Karpas-422 (cell line): ENCODE results near the gene TAS1R3. TPM values are rescaled to one million over a fixed set of nuclear protein-coding genes. Genes with fewer than 3 reads are reported as not detected.
A peak's percentile ranks its signal among the peaks of the same experiment; 100 is the strongest.

Source experiments
- DNase-seq: peaks from one replicate; pipeline ENCODE4 v3.0.0-alpha.2; 2015
- H2AFZ ChIP-seq: fragments of 200-600 bp; sonication (generic); 2 replicates; pipeline ENCODE4 v1.6.1; 2014; ENCODE audit warnings: antibody characterized with exemption, low read length, mixed read lengths
- H3K27ac ChIP-seq: fragments of 200-600 bp; sonication (generic); 2 replicates; pipeline ENCODE4 v1.5.1; 2014; ENCODE audit warnings: mild to moderate bottlenecking, low read length, moderate library complexity
- H3K27me3 ChIP-seq: fragments of 200-600 bp; sonication (generic); 2 replicates; pipeline ENCODE4 v1.6.1; 2014; ENCODE audit warnings: low read length, mixed read lengths
- H3K36me3 ChIP-seq: fragments of 200-600 bp; sonication (generic); 2 replicates; pipeline ENCODE4 v1.6.1; 2014; ENCODE audit warnings: low read length, mixed read lengths; ENCODE audit not compliant: insufficient read depth
- H3K4me1 ChIP-seq: fragments of 200-600 bp; sonication (generic); 2 replicates; pipeline ENCODE4 v1.6.1; 2014; ENCODE audit warnings: mild to moderate bottlenecking, low read length, mixed read lengths
- H3K4me2 ChIP-seq: fragments of 200-600 bp; sonication (generic); 2 replicates; pipeline ENCODE4 v1.6.1; 2014; ENCODE audit warnings: low read length, low read depth, mild to moderate bottlenecking; ENCODE audit not compliant: poor library complexity, severe bottlenecking
- H3K4me3 ChIP-seq: fragments of 200-600 bp; sonication (generic); 2 replicates; pipeline ENCODE4 v1.5.1; 2014; ENCODE audit warnings: mild to moderate bottlenecking, antibody characterized with exemption, low read length, mixed read lengths
- H3K79me2 ChIP-seq: fragments of 200-600 bp; sonication (generic); 2 replicates; pipeline ENCODE4 v1.6.1; 2014; ENCODE audit warnings: mild to moderate bottlenecking, low read length, mixed read lengths
- H3K9ac ChIP-seq: fragments of 200-600 bp; sonication (generic); 2 replicates; pipeline ENCODE4 v1.6.0; 2014; ENCODE audit warnings: low read length
- H3K9me2 ChIP-seq: fragments of 200-600 bp; sonication (generic), shearing (Covaris generic); replicated peaks from 2 replicates; pipeline ENCODE4 v1.6.0; 2014; ENCODE audit warnings: mild to moderate bottlenecking, low read length, moderate library complexity; ENCODE audit not compliant: insufficient read depth
- H3K9me3 ChIP-seq: fragments of 300-700, 200-600 bp; sonication (generic); 2 replicates; pipeline ENCODE4 v1.6.1; 2014; ENCODE audit warnings: low read length, mixed read lengths
- H4K20me1 ChIP-seq: fragments of 200-600 bp; sonication (generic); 2 replicates; pipeline ENCODE4 v1.6.1; 2014; ENCODE audit warnings: mild to moderate bottlenecking, antibody characterized with exemption, low read length, low read depth; ENCODE audit not compliant: insufficient read depth
- total RNA-seq: library from RNA; depleted of rRNA; stranded (reverse); fragments of >200 nt; shearing (Covaris generic); gene quantifications from 2 replicates; pipeline ENCODE4 v1.2.3, GENCODE V29; 2014; ENCODE audit warnings: low replicate concordance

Gene TAS1R3
- total RNA-seq, 1 experiment from 2014 or later, result 49.2 TPM

DNA sequence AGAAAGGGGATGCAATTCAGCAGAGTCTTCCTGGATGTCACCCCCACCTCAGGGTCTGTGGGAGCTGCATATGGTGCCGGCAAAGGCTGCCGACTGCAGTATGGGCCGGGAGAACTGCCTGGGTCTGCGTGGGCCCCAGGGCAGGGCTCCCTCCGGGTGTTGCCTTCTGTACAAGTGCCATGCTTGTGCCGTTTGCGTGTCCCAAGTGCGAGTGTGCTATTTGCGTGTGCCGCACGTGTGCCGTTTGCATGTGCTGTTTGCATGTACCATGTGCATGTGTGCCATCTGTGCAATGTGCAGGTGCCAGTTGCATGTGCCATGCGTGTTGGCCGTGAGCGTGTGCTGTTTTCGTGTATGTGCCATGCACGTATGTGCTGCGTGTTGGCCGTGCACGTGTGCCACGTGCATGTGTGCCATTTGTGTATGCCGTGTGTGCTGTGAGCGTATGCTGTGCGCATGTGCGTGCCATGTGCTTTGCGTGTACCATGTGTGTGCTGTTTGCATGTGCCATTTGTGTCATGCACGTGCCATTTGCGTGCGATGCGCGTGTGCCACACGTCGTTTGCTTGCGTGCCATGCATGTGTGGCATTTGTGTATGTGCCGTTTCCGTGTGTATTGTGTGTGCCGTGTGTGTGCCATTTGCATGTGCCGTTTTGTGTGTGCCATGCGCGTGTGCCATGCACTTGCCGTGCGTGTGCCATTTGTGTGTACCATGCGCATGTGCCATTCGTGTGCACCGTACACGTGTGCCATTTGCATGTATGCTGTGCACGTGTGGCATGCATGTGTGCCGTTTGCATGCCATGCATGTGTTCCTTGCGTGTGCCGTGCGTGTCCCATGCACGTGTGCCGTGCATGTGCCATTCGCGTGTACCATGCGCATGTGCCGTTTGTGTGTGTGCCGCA lies 1.5 kb upstream of the TAS1R3 start:
- Histone ChIP-seq H3K27ac (peak overlapping the region; percentile 99), H3K4me3 (peak overlapping the region; percentile 80; the same call in 1 of the 2 replicates), H3K4me2 (peak overlapping the region; percentile 95), H3K9ac (peak overlapping the region; percentile 98), H2AFZ (no peak overlapping the region), H4K20me1 (peaks cover 7% of the 10 kb centered on the region; the same call in 1 of the 2 replicates), H3K27me3 (no peaks in the 10 kb centered on the region), H3K9me3 (no peaks in the 10 kb centered on the region), H3K36me3 (no peaks in the 10 kb centered on the region; the same call in 1 of the 2 replicates), H3K9me2 (no peaks in the 10 kb centered on the region), H3K79me2 (peaks cover 35% of the 10 kb centered on the region), H3K4me1 (peaks cover 75% of the 10 kb centered on the region)
- peak; percentile 73 for DNase-seq

DNA sequence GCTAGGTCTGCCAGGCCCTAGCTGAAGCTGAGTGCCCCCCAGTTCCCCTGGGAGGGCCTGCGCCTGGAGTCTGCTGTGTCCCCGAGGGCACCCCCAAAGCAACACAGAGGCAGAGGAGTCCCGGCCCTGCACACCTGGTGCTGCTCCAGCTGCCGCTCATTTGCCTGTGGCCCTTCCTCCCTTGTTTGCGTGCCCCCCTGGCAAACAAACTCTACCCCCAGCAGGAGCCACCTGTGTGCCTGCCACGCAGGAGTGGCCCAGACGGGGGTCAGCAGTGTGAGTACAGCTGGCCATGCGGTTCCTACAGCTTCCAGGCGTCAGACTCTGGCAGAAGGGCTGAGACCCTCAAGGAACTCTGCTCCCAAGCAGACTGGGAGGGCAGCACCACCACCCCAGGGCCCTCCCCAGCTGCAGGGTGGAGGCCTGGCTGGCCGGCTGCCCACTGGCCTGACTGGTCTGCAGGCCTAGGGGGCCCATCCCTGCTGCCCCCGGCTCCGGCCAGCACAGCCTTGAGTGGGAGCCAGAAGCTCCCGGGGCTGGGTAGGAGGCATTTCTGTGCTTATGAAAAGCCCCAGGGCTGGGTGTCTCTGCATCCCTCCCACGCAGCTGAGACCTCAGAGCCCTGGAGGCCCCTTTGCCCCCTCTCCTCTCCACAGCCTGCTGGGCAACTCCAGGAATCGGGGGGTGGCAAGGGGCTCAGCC lies 563 bp upstream of the TAS1R3 start:
- Histone ChIP-seq H3K27ac (peak overlapping the region; percentile 99), H3K9me3 (no peaks in the 10 kb centered on the region), H4K20me1 (peaks cover 14% of the 10 kb centered on the region), H3K4me3 (peak overlapping the region; percentile 80), H3K9me2 (no peaks in the 10 kb centered on the region), H3K4me2 (peak overlapping the region; percentile 95), H3K27me3 (no peaks in the 10 kb centered on the region), H2AFZ (no peak overlapping the region), H3K79me2 (peaks cover 27% of the 10 kb centered on the region), H3K36me3 (no peaks in the 10 kb centered on the region; the same call in 1 of the 2 replicates), H3K4me1 (peaks cover 84% of the 10 kb centered on the region), H3K9ac (peak overlapping the region; percentile 98)
- DNase-seq, result peak; percentile 93

DNA sequence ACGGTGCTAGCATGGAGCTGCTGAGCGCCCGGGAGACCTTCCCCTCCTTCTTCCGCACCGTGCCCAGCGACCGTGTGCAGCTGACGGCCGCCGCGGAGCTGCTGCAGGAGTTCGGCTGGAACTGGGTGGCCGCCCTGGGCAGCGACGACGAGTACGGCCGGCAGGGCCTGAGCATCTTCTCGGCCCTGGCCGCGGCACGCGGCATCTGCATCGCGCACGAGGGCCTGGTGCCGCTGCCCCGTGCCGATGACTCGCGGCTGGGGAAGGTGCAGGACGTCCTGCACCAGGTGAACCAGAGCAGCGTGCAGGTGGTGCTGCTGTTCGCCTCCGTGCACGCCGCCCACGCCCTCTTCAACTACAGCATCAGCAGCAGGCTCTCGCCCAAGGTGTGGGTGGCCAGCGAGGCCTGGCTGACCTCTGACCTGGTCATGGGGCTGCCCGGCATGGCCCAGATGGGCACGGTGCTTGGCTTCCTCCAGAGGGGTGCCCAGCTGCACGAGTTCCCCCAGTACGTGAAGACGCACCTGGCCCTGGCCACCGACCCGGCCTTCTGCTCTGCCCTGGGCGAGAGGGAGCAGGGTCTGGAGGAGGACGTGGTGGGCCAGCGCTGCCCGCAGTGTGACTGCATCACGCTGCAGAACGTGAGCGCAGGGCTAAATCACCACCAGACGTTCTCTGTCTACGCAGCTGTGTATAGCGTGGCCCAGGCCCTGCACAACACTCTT lies 1.1 kb downstream of the TAS1R3 start:
- Histone ChIP-seq H3K9me3 (no peaks in the 10 kb centered on the region), H3K4me2 (peak overlapping the region; percentile 95), H3K27ac (peak overlapping the region; percentile 99), H4K20me1 (peaks cover 13% of the 10 kb centered on the region), H3K9me2 (no peaks in the 10 kb centered on the region), H3K79me2 (peaks cover 11% of the 10 kb centered on the region), H3K36me3 (no peaks in the 10 kb centered on the region; the same call in 1 of the 2 replicates), H3K4me3 (peak overlapping the region; percentile 80; the same call in 1 of the 2 replicates), H3K27me3 (no peaks in the 10 kb centered on the region), H3K4me1 (peaks cover 70% of the 10 kb centered on the region), H3K9ac (peak overlapping the region; percentile 98), H2AFZ (no peak overlapping the region)
- DNase-seq, result no peak

DNA sequence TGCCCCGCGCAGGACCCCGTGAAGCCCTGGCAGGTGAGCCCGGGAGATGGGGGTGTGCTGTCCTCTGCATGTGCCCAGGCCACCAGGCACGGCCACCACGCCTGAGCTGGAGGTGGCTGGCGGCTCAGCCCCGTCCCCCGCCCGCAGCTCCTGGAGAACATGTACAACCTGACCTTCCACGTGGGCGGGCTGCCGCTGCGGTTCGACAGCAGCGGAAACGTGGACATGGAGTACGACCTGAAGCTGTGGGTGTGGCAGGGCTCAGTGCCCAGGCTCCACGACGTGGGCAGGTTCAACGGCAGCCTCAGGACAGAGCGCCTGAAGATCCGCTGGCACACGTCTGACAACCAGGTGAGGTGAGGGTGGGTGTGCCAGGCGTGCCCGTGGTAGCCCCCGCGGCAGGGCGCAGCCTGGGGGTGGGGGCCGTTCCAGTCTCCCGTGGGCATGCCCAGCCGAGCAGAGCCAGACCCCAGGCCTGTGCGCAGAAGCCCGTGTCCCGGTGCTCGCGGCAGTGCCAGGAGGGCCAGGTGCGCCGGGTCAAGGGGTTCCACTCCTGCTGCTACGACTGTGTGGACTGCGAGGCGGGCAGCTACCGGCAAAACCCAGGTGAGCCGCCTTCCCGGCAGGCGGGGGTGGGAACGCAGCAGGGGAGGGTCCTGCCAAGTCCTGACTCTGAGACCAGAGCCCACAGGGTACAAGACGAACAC lies 1.8 kb downstream of the TAS1R3 start:
- Histone ChIP-seq H3K4me2 (no peak overlapping the region), H4K20me1 (peaks cover 17% of the 10 kb centered on the region)
- DNase-seq, result no peak

DNA sequence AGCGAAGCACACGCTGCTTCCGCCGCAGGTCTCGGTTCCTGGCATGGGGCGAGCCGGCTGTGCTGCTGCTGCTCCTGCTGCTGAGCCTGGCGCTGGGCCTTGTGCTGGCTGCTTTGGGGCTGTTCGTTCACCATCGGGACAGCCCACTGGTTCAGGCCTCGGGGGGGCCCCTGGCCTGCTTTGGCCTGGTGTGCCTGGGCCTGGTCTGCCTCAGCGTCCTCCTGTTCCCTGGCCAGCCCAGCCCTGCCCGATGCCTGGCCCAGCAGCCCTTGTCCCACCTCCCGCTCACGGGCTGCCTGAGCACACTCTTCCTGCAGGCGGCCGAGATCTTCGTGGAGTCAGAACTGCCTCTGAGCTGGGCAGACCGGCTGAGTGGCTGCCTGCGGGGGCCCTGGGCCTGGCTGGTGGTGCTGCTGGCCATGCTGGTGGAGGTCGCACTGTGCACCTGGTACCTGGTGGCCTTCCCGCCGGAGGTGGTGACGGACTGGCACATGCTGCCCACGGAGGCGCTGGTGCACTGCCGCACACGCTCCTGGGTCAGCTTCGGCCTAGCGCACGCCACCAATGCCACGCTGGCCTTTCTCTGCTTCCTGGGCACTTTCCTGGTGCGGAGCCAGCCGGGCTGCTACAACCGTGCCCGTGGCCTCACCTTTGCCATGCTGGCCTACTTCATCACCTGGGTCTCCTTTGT lies 2.6 kb downstream of the TAS1R3 start:
- no peak overlapping the region for H3K9ac ChIP-seq
- peaks cover 58% of the 10 kb centered on the region for H3K4me1 ChIP-seq
- peaks cover 10% of the 10 kb centered on the region; the same call in 1 of the 2 replicates for H3K79me2 ChIP-seq
- H3K9me2 ChIP-seq, result no peaks in the 10 kb centered on the region
- H4K20me1 ChIP-seq, result peaks cover 17% of the 10 kb centered on the region
- H3K27me3 ChIP-seq, result no peaks in the 10 kb centered on the region
- H3K9me3 ChIP-seq, result no peaks in the 10 kb centered on the region
- H2AFZ ChIP-seq, result no peak overlapping the region
- peaks cover 3% of the 10 kb centered on the region; the same call in 1 of the 2 replicates for H3K36me3 ChIP-seq
- H3K27ac ChIP-seq, result no peak overlapping the region
- H3K4me2 ChIP-seq, result no peak overlapping the region
- no peak overlapping the region for H3K4me3 ChIP-seq
- no peak for DNase-seq

More for the DNA sequence above, 1.8 kb downstream of the TAS1R3 start:
- H3K9me3 ChIP-seq, result no peaks in the 10 kb centered on the region
- H3K9me2 ChIP-seq, result no peaks in the 10 kb centered on the region
- H3K9ac ChIP-seq, result no peak overlapping the region
- no peak overlapping the region for H3K27ac ChIP-seq
- H2AFZ ChIP-seq, result no peak overlapping the region
- H3K4me1 ChIP-seq, result peaks cover 66% of the 10 kb centered on the region
- peak overlapping the region; percentile 80; the same call in 1 of the 2 replicates for H3K4me3 ChIP-seq
- H3K36me3 ChIP-seq, result peaks cover 3% of the 10 kb centered on the region; the same call in 1 of the 2 replicates
- H3K79me2 ChIP-seq, result peaks cover 10% of the 10 kb centered on the region; the same call in 1 of the 2 replicates
- H3K27me3 ChIP-seq, result no peaks in the 10 kb centered on the region

DNA sequence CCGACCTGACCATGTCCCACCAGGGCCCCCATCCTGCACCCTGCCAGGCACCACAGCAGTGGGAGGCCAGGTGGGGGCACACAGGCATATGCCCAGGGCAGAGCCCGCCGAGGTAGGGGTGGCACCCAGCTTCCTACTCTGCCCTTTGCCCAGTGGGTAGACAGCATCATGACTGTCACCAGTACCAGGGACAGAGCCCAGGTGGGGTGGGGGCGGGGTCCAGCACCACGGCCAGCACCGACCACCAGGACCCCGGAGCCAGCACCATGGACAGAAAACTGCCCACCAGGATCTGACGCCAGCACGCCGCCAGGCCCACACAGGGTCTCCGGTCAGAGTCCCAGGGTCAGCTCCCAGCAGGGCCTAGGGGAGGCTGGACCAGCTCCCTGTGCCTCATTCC lies 3.8 kb downstream of the TAS1R3 start:
- no peaks in the 10 kb centered on the region for H3K9me3 ChIP-seq
- peak; percentile 55 for DNase-seq
- H3K4me2 ChIP-seq, result no peak overlapping the region
- H3K4me3 ChIP-seq, result no peak overlapping the region
- H3K79me2 ChIP-seq, result peaks cover 10% of the 10 kb centered on the region; the same call in 1 of the 2 replicates
- H3K27ac ChIP-seq, result peak overlapping the region; percentile 53
- peaks cover 17% of the 10 kb centered on the region for H4K20me1 ChIP-seq
- peaks cover 47% of the 10 kb centered on the region for H3K4me1 ChIP-seq
- H3K9me2 ChIP-seq, result no peaks in the 10 kb centered on the region
- H3K27me3 ChIP-seq, result no peaks in the 10 kb centered on the region
- peaks cover 3% of the 10 kb centered on the region; the same call in 1 of the 2 replicates for H3K36me3 ChIP-seq
- H3K9ac ChIP-seq, result no peak overlapping the region
- no peak overlapping the region for H2AFZ ChIP-seq

DNA sequence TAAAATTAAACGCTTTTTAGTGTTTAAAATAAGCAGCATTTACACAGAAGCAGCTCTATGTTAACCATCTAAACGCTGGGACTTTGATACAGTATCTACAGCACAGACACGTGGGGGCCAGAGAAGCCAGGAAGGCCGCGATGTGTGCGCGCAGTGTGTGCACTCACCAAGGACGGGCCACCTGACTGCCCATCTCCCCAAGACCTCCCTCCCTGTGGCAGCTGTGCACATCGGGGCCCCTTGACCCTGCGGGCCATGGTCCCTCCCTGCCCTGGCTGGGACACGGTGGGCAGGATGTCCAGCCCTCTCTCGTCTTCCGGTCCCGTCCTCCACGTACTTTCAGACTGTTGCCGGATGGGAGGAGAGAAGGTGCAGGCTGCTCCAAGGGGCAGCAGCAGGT lies 4.2 kb downstream of the TAS1R3 start:
- Histone ChIP-seq H3K9ac (no peak overlapping the region), H3K9me2 (no peaks in the 10 kb centered on the region), H3K4me1 (peaks cover 42% of the 10 kb centered on the region)

More for the DNA sequence above, 4.2 kb downstream of the TAS1R3 start:
- peak; percentile 73 for DNase-seq
- Histone ChIP-seq H2AFZ (no peak overlapping the region), H3K79me2 (peaks cover 10% of the 10 kb centered on the region; the same call in 1 of the 2 replicates), H3K36me3 (peaks cover 3% of the 10 kb centered on the region; the same call in 1 of the 2 replicates), H3K9me3 (no peaks in the 10 kb centered on the region), H3K27ac (peak overlapping the region; percentile 53), H4K20me1 (peaks cover 17% of the 10 kb centered on the region), H3K4me3 (no peak overlapping the region), H3K4me2 (no peak overlapping the region), H3K27me3 (no peaks in the 10 kb centered on the region)
